ENCODE data around the gene DOCK1.

Gene DOCK1

DNA sequence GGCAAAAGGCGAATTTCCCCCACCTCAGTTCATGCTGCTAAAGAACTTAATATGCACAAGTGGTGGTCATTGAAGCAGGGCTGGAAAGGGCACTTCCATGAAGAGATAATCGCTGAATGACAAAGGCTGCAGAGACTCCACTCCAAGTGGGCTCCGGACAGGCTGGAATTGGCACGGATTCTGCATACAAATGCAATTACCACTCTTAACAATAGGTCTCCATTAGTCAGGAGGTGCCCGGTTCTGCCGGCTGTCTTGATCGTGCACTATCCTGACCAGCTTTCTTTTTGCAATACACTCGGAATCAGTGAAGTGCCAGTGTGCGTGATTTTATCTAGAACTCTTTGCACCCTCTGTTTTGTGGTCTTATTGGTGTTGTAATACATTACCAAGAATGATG, 241.4 kb downstream of the DOCK1 start:
- TF ChIP-seq PAX5 (IDR thresholded peaks at IDR 0.05; ENCODE audit: insufficient read depth, low read length, severe bottlenecking) (no peak), POLR2AphosphoS5 (IDR thresholded peaks at IDR 0.05; ENCODE audit: low read depth, low read length) (no peak), POLR2A (IDR thresholded peaks at IDR 0.05; ENCODE audit: low read depth, low read length) (no peak), TAF1 (IDR thresholded peaks at IDR 0.05; ENCODE audit: low read depth, low read length) (no peak), SPI1 (IDR thresholded peaks at IDR 0.05; ENCODE audit: low read depth, low read length) (no peak), POU2F2 (IDR thresholded peaks at IDR 0.05; ENCODE audit: low read depth, low read length) (no peak)
- no peak for FAIRE-seq
- DNase-seq (ENCODE audit: insufficient read length, low spot score): no peak

DNA sequence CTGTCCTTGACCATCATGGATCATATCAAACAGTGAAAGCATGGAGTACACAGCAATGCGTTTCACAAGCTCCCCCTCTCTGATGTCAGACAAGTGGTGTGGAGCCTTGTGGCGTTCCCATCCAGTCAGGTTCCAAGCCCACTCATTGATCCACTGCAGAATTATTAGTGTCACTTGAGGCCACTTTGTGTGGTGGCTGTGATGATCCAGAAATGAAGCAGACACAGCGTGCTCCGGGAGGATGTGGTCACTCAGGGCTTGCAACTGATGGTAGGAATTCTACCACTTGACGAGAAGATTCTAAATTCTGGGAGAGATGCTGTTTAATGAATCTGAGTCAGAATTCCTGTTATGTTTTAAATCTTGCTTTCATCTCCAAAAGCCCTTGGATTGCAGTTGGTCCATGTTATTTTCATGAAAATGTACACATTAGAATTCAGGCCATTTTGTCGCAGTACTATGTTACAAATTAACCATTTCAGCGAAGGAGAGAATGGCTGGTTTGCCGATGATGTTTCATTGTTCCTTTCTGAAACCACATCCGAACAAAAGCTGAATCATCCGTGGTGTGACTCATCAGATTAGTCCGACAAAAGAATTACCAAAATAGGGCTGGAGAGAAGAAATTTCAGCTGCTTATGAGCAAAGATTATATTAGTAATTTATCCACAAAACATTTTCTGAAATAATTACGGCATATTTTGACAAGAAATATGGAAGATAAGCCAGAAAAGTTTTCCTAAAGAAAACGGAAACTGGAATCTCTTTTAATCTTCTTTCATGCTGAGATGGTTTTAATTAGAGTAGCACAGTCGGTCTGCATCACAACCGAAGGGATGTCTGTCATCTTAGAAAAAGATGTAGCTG, 243.1 kb downstream of the DOCK1 start:
- DNase-seq (ENCODE audit: insufficient read length, low spot score): no peak
- no peak for FAIRE-seq
- TF ChIP-seq POU2F2 (IDR thresholded peaks at IDR 0.05; ENCODE audit: low read depth, low read length) (no peak), POLR2AphosphoS5 (IDR thresholded peaks at IDR 0.05; ENCODE audit: low read depth, low read length) (no peak), PAX5 (IDR thresholded peaks at IDR 0.05; ENCODE audit: insufficient read depth, low read length, severe bottlenecking) (no peak), POLR2A (IDR thresholded peaks at IDR 0.05; ENCODE audit: low read depth, low read length) (no peak), SPI1 (IDR thresholded peaks at IDR 0.05; ENCODE audit: low read depth, low read length) (no peak), TAF1 (IDR thresholded peaks at IDR 0.05; ENCODE audit: low read depth, low read length) (no peak)

DNA sequence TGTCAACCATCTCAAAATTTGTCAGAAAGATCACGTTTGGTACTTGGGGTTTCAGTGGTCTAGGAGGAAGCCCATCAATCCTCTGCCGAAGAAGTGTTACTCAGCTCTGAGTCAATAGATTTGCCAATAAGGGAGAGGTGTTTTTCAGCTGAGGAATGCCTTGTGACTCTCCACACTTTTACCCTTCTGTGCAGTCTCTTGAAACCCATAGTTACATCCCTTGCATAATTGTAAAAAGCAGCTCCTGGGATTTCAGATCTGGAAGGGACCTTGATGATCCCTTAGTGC, 243.6 kb downstream of the DOCK1 start:
- FAIRE-seq (no peak), DNase-seq (ENCODE audit: insufficient read length, low spot score) (no peak)
- TF ChIP-seq POLR2A (IDR thresholded peaks at IDR 0.05; ENCODE audit: low read depth, low read length): no peak
- TF ChIP-seq PAX5 (IDR thresholded peaks at IDR 0.05; ENCODE audit: insufficient read depth, low read length, severe bottlenecking): no peak
- no peak for TF ChIP-seq POLR2AphosphoS5 (IDR thresholded peaks at IDR 0.05; ENCODE audit: low read depth, low read length)
- TF ChIP-seq TAF1 (IDR thresholded peaks at IDR 0.05; ENCODE audit: low read depth, low read length): no peak
- no peak for TF ChIP-seq SPI1 (IDR thresholded peaks at IDR 0.05; ENCODE audit: low read depth, low read length)
- TF ChIP-seq POU2F2 (IDR thresholded peaks at IDR 0.05; ENCODE audit: low read depth, low read length): no peak

DNA sequence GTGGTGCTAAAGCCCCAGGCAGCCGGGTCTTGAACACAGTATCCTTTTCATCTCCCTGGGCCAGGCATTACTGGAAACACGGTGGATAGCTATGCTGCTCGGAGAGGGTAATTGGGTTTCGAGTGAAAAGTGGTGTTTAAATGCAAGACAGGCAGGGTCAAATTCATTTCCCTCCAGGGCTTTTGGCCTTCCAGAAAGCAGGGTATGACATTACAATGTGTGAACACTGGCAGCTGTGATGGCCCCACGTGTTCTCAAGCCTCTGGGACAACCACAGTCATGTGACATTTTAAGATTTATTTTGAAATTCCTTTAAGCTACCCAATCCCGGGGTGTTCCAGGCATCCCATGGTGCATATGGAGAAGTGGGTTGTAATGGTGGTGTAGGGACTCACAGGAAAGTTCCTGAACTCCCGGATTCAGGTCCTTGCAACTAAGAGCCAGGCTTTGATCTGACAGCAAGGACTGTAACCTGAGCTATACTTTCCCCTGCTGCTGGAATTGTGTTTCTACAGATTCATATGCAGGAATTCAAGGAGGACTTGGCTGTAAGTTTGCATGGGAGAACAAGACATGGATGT, 244.4 kb downstream of the DOCK1 start:
- no peak for FAIRE-seq
- DNase-seq (ENCODE audit: insufficient read length, low spot score): no peak
- TF ChIP-seq SPI1 (IDR thresholded peaks at IDR 0.05; ENCODE audit: low read depth, low read length) (no peak), POLR2AphosphoS5 (IDR thresholded peaks at IDR 0.05; ENCODE audit: low read depth, low read length) (no peak), TAF1 (IDR thresholded peaks at IDR 0.05; ENCODE audit: low read depth, low read length) (no peak), PAX5 (IDR thresholded peaks at IDR 0.05; ENCODE audit: insufficient read depth, low read length, severe bottlenecking) (no peak), POU2F2 (IDR thresholded peaks at IDR 0.05; ENCODE audit: low read depth, low read length) (no peak), POLR2A (IDR thresholded peaks at IDR 0.05; ENCODE audit: low read depth, low read length) (no peak)

DNA sequence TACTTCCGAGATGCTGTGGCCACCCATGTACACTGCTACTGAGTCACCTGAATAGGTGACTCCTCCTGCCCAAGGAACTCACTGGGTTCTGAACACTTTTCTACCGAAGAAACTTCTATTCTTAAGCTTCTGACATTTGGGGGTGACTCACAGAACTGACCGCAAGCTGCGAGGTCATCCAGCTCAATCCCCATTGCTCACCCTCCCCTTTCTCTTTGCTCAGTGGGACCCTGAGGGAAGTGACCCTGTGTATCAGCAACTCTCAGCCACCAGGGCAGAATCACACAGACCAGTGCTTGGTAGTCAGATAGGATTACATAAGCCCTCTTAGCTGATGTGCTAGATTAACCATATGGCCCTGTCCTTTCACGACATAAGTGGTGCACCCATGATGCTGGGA, 244.9 kb downstream of the DOCK1 start:
- no peak for TF ChIP-seq SPI1 (IDR thresholded peaks at IDR 0.05; ENCODE audit: low read depth, low read length)
- TF ChIP-seq POLR2A (IDR thresholded peaks at IDR 0.05; ENCODE audit: low read depth, low read length): no peak
- TF ChIP-seq TAF1 (IDR thresholded peaks at IDR 0.05; ENCODE audit: low read depth, low read length): no peak
- TF ChIP-seq POU2F2 (IDR thresholded peaks at IDR 0.05; ENCODE audit: low read depth, low read length): no peak
- DNase-seq (ENCODE audit: insufficient read length, low spot score) (no peak), FAIRE-seq (no peak)

DNA sequence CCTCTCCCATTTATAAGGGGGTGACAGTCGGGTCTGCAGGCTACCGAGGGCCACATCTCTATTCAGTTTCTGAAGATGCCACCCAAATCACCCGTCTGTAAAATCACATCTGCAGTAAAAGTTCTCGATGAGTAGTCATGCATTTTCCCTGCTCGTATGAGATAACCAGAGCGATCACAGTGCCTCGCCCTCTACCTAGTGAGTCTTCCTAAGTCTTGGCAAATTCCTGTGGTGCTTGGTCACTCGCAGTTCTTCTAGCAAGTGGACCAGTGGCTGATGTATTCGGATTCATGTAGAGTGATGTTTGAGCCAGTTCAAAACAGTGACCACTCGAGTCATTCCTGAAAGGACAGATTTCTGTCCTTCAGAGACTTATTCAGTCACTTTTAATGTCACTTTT, 246.3 kb downstream of the DOCK1 start:
- TF ChIP-seq POLR2A (IDR thresholded peaks at IDR 0.05; ENCODE audit: low read depth, low read length) (no peak), SPI1 (IDR thresholded peaks at IDR 0.05; ENCODE audit: low read depth, low read length) (no peak)
- no peak for DNase-seq (ENCODE audit: insufficient read length, low spot score)
- FAIRE-seq: no peak

DNA sequence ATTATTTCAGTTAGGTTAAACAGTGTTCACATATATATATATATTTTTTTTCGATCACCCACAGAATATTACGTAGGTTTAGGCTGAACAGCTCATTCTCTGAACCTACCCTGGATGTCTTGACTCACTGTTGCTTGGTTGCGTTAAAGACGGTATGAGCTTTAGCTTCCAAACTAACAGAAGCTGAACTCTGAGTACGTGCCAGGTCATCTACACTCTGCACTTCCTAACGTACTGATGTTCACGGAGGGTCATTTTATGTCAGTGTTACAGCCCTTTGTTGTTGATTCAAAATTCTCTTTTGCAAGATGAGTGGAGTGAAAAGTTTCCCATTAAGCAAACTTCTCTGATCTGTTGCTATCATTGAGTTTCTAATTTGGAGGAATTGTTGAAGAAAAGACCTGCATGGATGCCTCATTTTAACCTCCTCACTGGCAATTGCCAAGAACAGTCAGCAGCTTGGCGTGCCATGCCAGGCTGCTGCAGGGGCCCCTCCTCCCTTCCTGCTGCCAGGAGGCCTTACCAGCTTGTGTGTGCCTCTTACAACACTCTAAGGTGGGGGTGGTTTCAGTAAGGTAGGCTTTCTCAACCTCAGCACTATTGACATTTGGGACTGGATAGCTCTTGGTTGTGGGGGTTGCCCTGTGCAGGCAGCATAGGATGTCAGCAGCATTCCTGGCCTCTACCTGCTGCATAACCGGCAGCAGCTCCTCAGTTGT, 246.9 kb downstream of the DOCK1 start:
- FAIRE-seq (no peak), DNase-seq (ENCODE audit: insufficient read length, low spot score) (no peak)
- no peak for TF ChIP-seq POLR2A (IDR thresholded peaks at IDR 0.05; ENCODE audit: low read depth, low read length)
- no peak for TF ChIP-seq TAF1 (IDR thresholded peaks at IDR 0.05; ENCODE audit: low read depth, low read length)
- no peak for TF ChIP-seq SPI1 (IDR thresholded peaks at IDR 0.05; ENCODE audit: low read depth, low read length)

DNA sequence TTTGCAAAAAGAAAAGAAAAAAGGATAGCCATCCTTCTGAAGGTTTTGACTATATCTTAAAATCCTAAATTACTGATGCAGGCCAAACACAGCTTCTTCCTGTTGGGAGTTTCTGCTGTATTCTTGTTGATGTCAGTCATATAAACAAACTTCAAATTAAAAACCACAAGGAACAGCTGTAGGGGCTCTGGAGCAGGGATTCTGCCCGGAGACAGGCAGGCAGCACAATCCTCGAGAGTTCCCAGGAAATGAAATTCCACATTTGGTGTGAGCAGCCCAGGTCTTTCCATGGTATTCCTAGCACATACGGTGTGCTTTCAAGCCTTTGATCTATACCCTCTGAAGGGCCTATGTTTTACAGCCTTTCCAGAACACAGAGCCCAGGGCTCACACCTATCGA, 248.0 kb downstream of the DOCK1 start:
- no peak for FAIRE-seq

DNA sequence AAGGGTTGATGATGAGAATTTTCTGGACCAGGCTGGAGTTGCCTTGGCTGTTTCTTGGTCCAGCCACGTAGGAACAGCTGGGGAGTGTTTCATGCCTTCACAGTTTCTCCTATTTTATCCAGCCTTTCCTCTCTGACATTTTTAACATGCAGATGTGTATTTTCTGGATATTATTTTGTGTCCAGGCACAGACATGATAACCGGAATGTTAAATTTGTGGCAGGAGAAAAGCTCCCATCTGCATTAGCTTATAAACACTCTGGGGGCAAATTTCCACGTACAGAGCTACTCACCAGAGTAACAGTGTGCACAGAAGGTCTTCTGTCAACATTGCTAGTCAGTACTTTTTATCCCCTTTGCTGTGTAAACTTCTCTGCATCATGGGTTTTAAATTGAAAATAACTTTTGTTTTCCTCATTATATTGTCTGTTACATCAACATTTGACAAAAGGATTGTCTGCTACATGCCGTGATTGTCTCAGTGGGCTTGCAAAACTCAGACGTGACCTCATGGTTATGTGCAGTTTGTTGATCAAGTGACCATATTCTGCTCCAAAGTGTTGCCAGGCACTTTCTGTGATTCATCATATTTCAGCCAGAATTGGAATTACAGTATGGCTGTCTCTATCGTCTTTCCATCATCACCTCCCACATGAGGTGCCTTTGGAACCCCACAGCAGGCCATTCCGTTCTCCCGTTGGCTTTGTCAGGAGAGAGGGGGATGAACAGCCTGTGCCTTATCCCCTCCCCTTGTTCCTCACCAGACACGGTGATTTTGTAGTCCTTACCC, 249.8 kb downstream of the DOCK1 start:
- FAIRE-seq (no peak), DNase-seq (ENCODE audit: insufficient read length, low spot score) (no peak)
- TF ChIP-seq POLR2A (IDR thresholded peaks at IDR 0.05; ENCODE audit: low read depth, low read length) (no peak), TAF1 (IDR thresholded peaks at IDR 0.05; ENCODE audit: low read depth, low read length) (no peak), SPI1 (IDR thresholded peaks at IDR 0.05; ENCODE audit: low read depth, low read length) (no peak), PAX5 (IDR thresholded peaks at IDR 0.05; ENCODE audit: insufficient read depth, low read length, severe bottlenecking) (no peak), POU2F2 (IDR thresholded peaks at IDR 0.05; ENCODE audit: low read depth, low read length) (no peak), POLR2AphosphoS5 (IDR thresholded peaks at IDR 0.05; ENCODE audit: low read depth, low read length) (no peak)

More for the DNA sequence above, 248.0 kb downstream of the DOCK1 start:
- TF ChIP-seq SPI1 (IDR thresholded peaks at IDR 0.05; ENCODE audit: low read depth, low read length) (no peak), POLR2A (IDR thresholded peaks at IDR 0.05; ENCODE audit: low read depth, low read length) (no peak), PAX5 (IDR thresholded peaks at IDR 0.05; ENCODE audit: insufficient read depth, low read length, severe bottlenecking) (no peak), POLR2AphosphoS5 (IDR thresholded peaks at IDR 0.05; ENCODE audit: low read depth, low read length) (no peak), POU2F2 (IDR thresholded peaks at IDR 0.05; ENCODE audit: low read depth, low read length) (no peak), TAF1 (IDR thresholded peaks at IDR 0.05; ENCODE audit: low read depth, low read length) (no peak)
- no peak for DNase-seq (ENCODE audit: insufficient read length, low spot score)

Measured in GM12891 (cell line).